HG03108 (cell line): ENCODE results near the gene KLHL24.
"Not testable (repeated sequence)": the region's sequence is repeated elsewhere in the genome, so short reads cannot be mapped to it uniquely, and the experiment has no call there.

ENCODE experiments used
- ATAC-seq: cut with Tn5 transposase; IDR thresholded peaks from one replicate; pipeline ENCODE4 v1.9.1; 2021; ENCODE audit warnings: moderate library complexity; ENCODE audit not compliant: unreplicated experiment

Gene KLHL24

GRCh38 chr3:183634707-183635106, 716 bp upstream of the KLHL24 start:
- ATAC-seq: no peak

- no peak for ATAC-seq
Observed at GRCh38 chr3:183635107-183635430, 354 bp upstream of the KLHL24 start.

GRCh38 chr3:183636221-183637105, 1.0 kb downstream of the KLHL24 start:
- peak; percentile 81 for ATAC-seq

- ATAC-seq: no peak
Observed at GRCh38 chr3:183637106-183637486, 1.7 kb downstream of the KLHL24 start.

GRCh38 chr3:183637633-183638032, 2.2 kb downstream of the KLHL24 start:
- ATAC-seq: not testable (repeated sequence)

GRCh38 chr3:183638101-183638852, 2.9 kb downstream of the KLHL24 start:
- ATAC-seq: no peak

GRCh38 chr3:183640635-183641034, 5.2 kb downstream of the KLHL24 start:
- not testable (repeated sequence) for ATAC-seq

- ATAC-seq: no peak
Observed at GRCh38 chr3:183641882-183642281, 6.5 kb downstream of the KLHL24 start.

- no peak for ATAC-seq
Observed at GRCh38 chr3:183644244-183644643, 8.8 kb downstream of the KLHL24 start.

GRCh38 chr3:183645254-183645653, 9.8 kb downstream of the KLHL24 start:
- no peak for ATAC-seq

GRCh38 chr3:183650554-183650953, 15.1 kb downstream of the KLHL24 start:
- no peak for ATAC-seq

GRCh38 chr3:183653209-183654064, 18.0 kb downstream of the KLHL24 start:
- no peak for ATAC-seq

GRCh38 chr3:183654727-183655126, 19.3 kb downstream of the KLHL24 start:
- no peak for ATAC-seq

GRCh38 chr3:183662099-183662498, 26.7 kb downstream of the KLHL24 start:
- no peak for ATAC-seq

GRCh38 chr3:183664913-183665381, 29.5 kb downstream of the KLHL24 start:
- ATAC-seq: no peak

GRCh38 chr3:183680061-183680460, 44.6 kb downstream of the KLHL24 start:
- ATAC-seq: no peak

GRCh38 chr3:183687705-183688104, 52.3 kb downstream of the KLHL24 start:
- no peak for ATAC-seq

- no peak for ATAC-seq
Observed at GRCh38 chr3:183688874-183689273, 53.5 kb downstream of the KLHL24 start.

GRCh38 chr3:183689621-183690020, 54.2 kb downstream of the KLHL24 start:
- ATAC-seq: not testable (repeated sequence)

GRCh38 chr3:183690402-183690995, 55.1 kb downstream of the KLHL24 start:
- ATAC-seq: no peak

- no peak for ATAC-seq
Observed at GRCh38 chr3:183692436-183692835, 57.0 kb downstream of the KLHL24 start.
